K562 (cell line): ENCODE results near the gene PSMD9. TPM values are rescaled to one million over a fixed set of nuclear protein-coding genes. Genes with fewer than 3 reads are reported as not detected.

Source experiments
- ARID3A ChIP-seq: IDR thresholded peaks from 2 replicates; pipeline ENCODE4 v1.6.1; 2012; ENCODE audit warnings: low read depth, low read length, improper control_type of control experiment, borderline replicate concordance
- BCOR ChIP-seq: fragments of 450-650 bp; IDR thresholded peaks from 2 replicates; pipeline ENCODE4 v1.6.1; 2016
- BHLHE40 ChIP-seq: IDR thresholded peaks from 2 replicates; pipeline ENCODE4 v1.6.1; 2011; ENCODE audit warnings: low read length, improper control_type of control experiment
- CBX3 ChIP-seq, 2 experiments: IDR thresholded peaks; 1 replicate in 1 of 2; 2 replicates in 1 of 2; pipeline ENCODE4 v1.6.1; 2012; ENCODE audit warnings: inconsistent platforms in 2 of 2, low read length in 2 of 2, borderline replicate concordance in 1 of 2, control low read depth in 1 of 2
- ESRRA ChIP-seq: fragments of 450-650 bp; IDR thresholded peaks from 2 replicates; pipeline ENCODE4 v1.6.1; 2014; ENCODE audit warnings: low read depth, mild to moderate bottlenecking, moderate library complexity, borderline replicate concordance
- HEY1 ChIP-seq: fragments of 250-450 bp; sonication (Bioruptor Pico); IDR thresholded peaks from 2 replicates; pipeline ENCODE4 v1.5.0; 2020; ENCODE audit warnings: mild to moderate bottlenecking, moderate library complexity, borderline replicate concordance
- KDM1A ChIP-seq, 2 experiments: fragments of 450-650 bp; IDR thresholded peaks; 2 replicates each; pipeline ENCODE4 v1.6.1; 2016; ENCODE audit warnings: mild to moderate bottlenecking in 2 of 2
- L3MBTL2 ChIP-seq: fragments of 450-650 bp; IDR thresholded peaks from 2 replicates; pipeline ENCODE4 v1.6.1; 2016; ENCODE audit warnings: mild to moderate bottlenecking, moderate library complexity
- NCOA4 ChIP-seq: fragments of 450-650 bp; IDR thresholded peaks from 2 replicates; pipeline ENCODE4 v1.6.1; 2018; ENCODE audit warnings: mild to moderate bottlenecking; ENCODE audit not compliant: partially characterized antibody
- NELFE ChIP-seq: IDR thresholded peaks from 2 replicates; pipeline ENCODE4 v1.6.1; 2011; ENCODE audit warnings: mild to moderate bottlenecking; ENCODE audit not compliant: insufficient read depth, insufficient read length
- NFIC ChIP-seq: fragments of 450-650 bp; IDR thresholded peaks from 2 replicates; pipeline ENCODE4 v1.6.1; 2017; ENCODE audit warnings: mild to moderate bottlenecking, inconsistent platforms
- NFYB ChIP-seq: IDR thresholded peaks from 2 replicates; pipeline ENCODE4 v1.6.1; 2011; ENCODE audit warnings: mild to moderate bottlenecking, moderate library complexity; ENCODE audit not compliant: insufficient read length; ENCODE audit errors: extremely low read depth
- RBM25 ChIP-seq: fragments of 200-400 bp; formaldehyde crosslinking; IDR thresholded peaks from 2 replicates; pipeline ENCODE4 v1.6.1; 2018; ENCODE audit warnings: low read length, low read depth, moderate library complexity; ENCODE audit not compliant: severe bottlenecking
- RERE ChIP-seq: sonication (generic); formaldehyde crosslinking; IDR thresholded peaks from 2 replicates; pipeline ENCODE4 v1.8.0; 2023; ENCODE audit warnings: missing genetic modification reagents, mild to moderate bottlenecking, borderline replicate concordance
- USF2 ChIP-seq: sonication (generic); formaldehyde crosslinking; IDR thresholded peaks from 2 replicates; pipeline ENCODE4 v1.5.0; 2020; ENCODE audit warnings: missing genetic modification reagents
- ZBTB8A ChIP-seq: fragments of 450-650 bp; IDR thresholded peaks from 2 replicates; pipeline ENCODE4 v1.6.1; 2018; ENCODE audit warnings: mild to moderate bottlenecking, moderate library complexity; ENCODE audit not compliant: partially characterized antibody
- ZKSCAN3 ChIP-seq: fragments of 250-450 bp; sonication (Bioruptor Pico); IDR thresholded peaks from 2 replicates; pipeline ENCODE4 v1.4.0; 2020
- ZNF12 ChIP-seq: sonication (generic); formaldehyde crosslinking; IDR thresholded peaks from 2 replicates; pipeline ENCODE4 v1.4.0; 2020; ENCODE audit warnings: mild to moderate bottlenecking, missing genetic modification reagents
- ZNF140 ChIP-seq: fragments of 250-450 bp; sonication (Bioruptor Pico); IDR thresholded peaks from 2 replicates; pipeline ENCODE4 v1.8.0; 2021; ENCODE audit warnings: moderate library complexity, mild to moderate bottlenecking, inconsistent platforms
- ZNF165 ChIP-seq: fragments of 250-450 bp; sonication (Bioruptor Pico); IDR thresholded peaks from 2 replicates; pipeline ENCODE4 v1.4.0; 2020; ENCODE audit warnings: borderline replicate concordance
- ZNF561 ChIP-seq: fragments of 450-650 bp; formaldehyde crosslinking; conservative IDR thresholded peaks from 2 replicates; pipeline ENCODE4 v1.4.0; 2020; ENCODE audit warnings: mild to moderate bottlenecking, moderate library complexity
- polyA plus RNA-seq, 8 experiments: library from polyadenylated mRNA; depleted of rRNA in 4 of 8; stranded (reverse) in 5 of 8; unstranded in 3 of 8; fragments of >200 nt; fragmentation: Nextera tagmentation in 2 of 8; fragmentation: Illumina TruSeq in 1 of 8; extraction: Ambion mirVana in 2 of 8; extraction: Trizol in 1 of 8; gene quantifications; 2 replicates each; pipeline versions ENCODE4 v1.2.1 to v1.2.3, GENCODE V29; 2011 to 2014; ENCODE audit warnings: inconsistent platforms in 1 of 8, missing spikeins in 1 of 8
- total RNA-seq, 7 experiments: library from RNA; depleted of rRNA in 6 of 7; stranded (reverse); fragments of >200 nt in 6 of 7; fragmentation: Illumina TruSeq in 2 of 7; extraction: Trizol in 2 of 7; gene quantifications; 2 replicates each; pipeline versions ENCODE4 v1.2.1 to v1.2.3, GENCODE V29; 2011 to 2021; ENCODE audit warnings: low replicate concordance in 1 of 7

Gene PSMD9
- total and polyA plus RNA-seq, 9 of the 15 experiments (the other 6 are each of a cell fraction or from before 2014, with no cell fraction given) = 12.2 to 143 (median 61.3) TPM

GRCh38 chr12:121955258-121956237, 67.0 kb downstream of the PSMD9 start (continued):
- peak; percentile 95 for TF ChIP-seq ESRRA
- TF ChIP-seq BCOR = peak; percentile 83
- no peak for TF ChIP-seq NFIC
- no peak for TF ChIP-seq ZNF140 (CRISPR knock-in tag)
- no peak for TF ChIP-seq NFYB
- TF ChIP-seq NELFE = no peak
- no peak for TF ChIP-seq ZBTB8A
- no peak for TF ChIP-seq NCOA4
- 0 out of 4 replicates have a peak, but pooled peaks of 1 of the 2 experiments have one; percentile 46 for TF ChIP-seq KDM1A (IDR thresholded peaks at IDR 0.05)
- TF ChIP-seq ARID3A = no peak
- TF ChIP-seq RERE (CRISPR knock-in tag) = no peak
- no peak for TF ChIP-seq ZNF12 (CRISPR knock-in tag)
- TF ChIP-seq CBX3 (IDR thresholded peaks at IDR 0.05; ENCODE audit: borderline replicate concordance in 1 of 2, low read length in 2 of 2) = no peak
- TF ChIP-seq HEY1 (CRISPR knock-in tag) = no peak
- peak; percentile 81 for TF ChIP-seq RBM25
- TF ChIP-seq ZKSCAN3 = no peak
- no peak for TF ChIP-seq L3MBTL2
- TF ChIP-seq USF2 (CRISPR knock-in tag) = 0 out of 2 replicates have a peak, but pooled peaks have one; percentile 22
- no peak for TF ChIP-seq ZNF561 (CRISPR knock-in tag)
- no peak for TF ChIP-seq BHLHE40
- TF ChIP-seq ZNF165 (CRISPR knock-in tag) = no peak
